ENCODE measurements around the gene CADPS2. TPM values are rescaled to one million over a fixed set of nuclear protein-coding genes. Genes with fewer than 3 reads are reported as not detected.

CADPS2 gene
- total and polyA plus RNA-seq, 10 of the 15 experiments (the other 5 are each of a cell fraction or from before 2014, with no cell fraction given): 0.05 to 7.5 (median 0.25) TPM

GRCh38 chr7:122485856-122486255, 400.4 kb downstream of the CADPS2 start:
- Histone ChIP-seq H3K79me2 (ENCODE audit: control insufficient read depth, insufficient read depth, low read length) (no peaks in the 10 kb centered on the region), H3K27ac (ENCODE audit: control insufficient read depth, insufficient read depth) (no peak overlapping the region), H3K27me3 (replicated peaks in 1 of 2; ENCODE audit: control insufficient read depth in 2 of 2, insufficient read depth in 2 of 2, low read length in 1 of 2) (no peaks in the 10 kb centered on the region), H3K36me3 (ENCODE audit: control insufficient read depth in 2 of 2, insufficient read depth in 2 of 2, low read length in 1 of 2) (no peaks in the 10 kb centered on the region), H3K4me3 (no peak overlapping the region), H3K9me3 (replicated peaks; ENCODE audit: control insufficient read depth, insufficient read depth, low read length) (no peaks in the 10 kb centered on the region), H3K4me2 (ENCODE audit: control insufficient read depth, insufficient read depth) (no peak overlapping the region), H2AFZ (ENCODE audit: control insufficient read depth, low read depth, low read length) (no peak overlapping the region), H3K9ac (ENCODE audit: control insufficient read depth, insufficient read depth, low read length) (no peak overlapping the region), H4K20me1 (ENCODE audit: control insufficient read depth, insufficient read depth) (no peaks in the 10 kb centered on the region), H3K4me1 (ENCODE audit: control insufficient read depth, insufficient read depth, low read length) (no peaks in the 10 kb centered on the region)
- ChIA-PET POLR2A (no interaction called here), CTCF (interaction anchor here (0.6 to 1.9 kb wide), 4 partner anchors 9 to 39 kb away, joined by 3 to 5 read pairs (median 4); no protein-coding TSS in a partner anchor), SMC1A (ENCODE audit: uncharacterized antibody, unreplicated experiment) (interaction anchor here (0.9 to 1.3 kb wide), 3 partner anchors 10 to 47 kb away, joined by 3 to 4 read pairs (median 3); no protein-coding TSS in a partner anchor), RAD21 (ENCODE audit: unreplicated experiment) (interaction anchor here (1.1 to 1.5 kb wide), 2 partner anchors 11 to 393 kb away, joined by 3 read pairs; no protein-coding TSS in a partner anchor)
- ATAC-seq: no peak
- DNase-seq (ENCODE audit: low read depth, low spot score): no peak
- TF ChIP-seq DPF2 (IDR thresholded peaks at IDR 0.05) (no peak), SPI1 (IDR thresholded peaks at IDR 0.05; ENCODE audit: borderline replicate concordance, insufficient read depth, low read depth, low read length) (no peak), POLR2AphosphoS2 (IDR thresholded peaks at IDR 0.05; ENCODE audit: low read depth, low read length) (no peak), PRDM15 (CRISPR knock-in tag; IDR thresholded peaks at IDR 0.05) (no peak), BHLHE40 (IDR thresholded peaks at IDR 0.05; ENCODE audit: borderline replicate concordance in 1 of 2, low read depth in 2 of 2, low read length in 1 of 2) (no peak), PBX3 (IDR thresholded peaks at IDR 0.05; ENCODE audit: insufficient replicate concordance, low read depth, low read length) (no peak), IRF5 (IDR thresholded peaks at IDR 0.05; ENCODE audit: borderline replicate concordance) (no peak), SMAD1 (IDR thresholded peaks at IDR 0.05; ENCODE audit: low read depth, partially characterized antibody) (no peak), HDAC2 (IDR thresholded peaks at IDR 0.05) (no peak), USF1 (IDR thresholded peaks at IDR 0.05; ENCODE audit: borderline replicate concordance, extremely low read length, insufficient read depth, low read depth, low read length) (no peak), YY1 (IDR thresholded peaks at IDR 0.05; ENCODE audit: low read depth, low read length) (no peak), RB1 (IDR thresholded peaks at IDR 0.05; ENCODE audit: borderline replicate concordance) (no peak)
- BruUV-seq (replicated peaks): no TSS peak
- in situ Hi-C loops (cut with MboI) (no loop called here), intact Hi-C loops (cut with micrococcal nuclease; ENCODE audit: unreplicated experiment) (no loop called here)
- FAIRE-seq: no peak
